ENCODE measurements around the gene TBXAS1.

TBXAS1 gene

GRCh38 chr7:139973101-139974050 lies 144.3 kb downstream of the TBXAS1 start:
- ATAC-seq (ENCODE audit: low read depth) (no peak), DNase-seq (ENCODE audit: low spot score) (no peak)
- TF ChIP-seq, protein P1, sequence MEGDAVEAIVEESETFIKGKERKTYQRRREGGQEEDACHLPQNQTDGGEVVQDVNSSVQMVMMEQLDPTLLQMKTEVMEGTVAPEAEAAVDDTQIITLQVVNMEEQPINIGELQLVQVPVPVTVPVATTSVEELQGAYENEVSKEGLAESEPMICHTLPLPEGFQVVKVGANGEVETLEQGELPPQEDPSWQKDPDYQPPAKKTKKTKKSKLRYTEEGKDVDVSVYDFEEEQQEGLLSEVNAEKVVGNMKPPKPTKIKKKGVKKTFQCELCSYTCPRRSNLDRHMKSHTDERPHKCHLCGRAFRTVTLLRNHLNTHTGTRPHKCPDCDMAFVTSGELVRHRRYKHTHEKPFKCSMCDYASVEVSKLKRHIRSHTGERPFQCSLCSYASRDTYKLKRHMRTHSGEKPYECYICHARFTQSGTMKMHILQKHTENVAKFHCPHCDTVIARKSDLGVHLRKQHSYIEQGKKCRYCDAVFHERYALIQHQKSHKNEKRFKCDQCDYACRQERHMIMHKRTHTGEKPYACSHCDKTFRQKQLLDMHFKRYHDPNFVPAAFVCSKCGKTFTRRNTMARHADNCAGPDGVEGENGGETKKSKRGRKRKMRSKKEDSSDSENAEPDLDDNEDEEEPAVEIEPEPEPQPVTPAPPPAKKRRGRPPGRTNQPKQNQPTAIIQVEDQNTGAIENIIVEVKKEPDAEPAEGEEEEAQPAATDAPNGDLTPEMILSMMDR (IDR thresholded peaks at IDR 0.05; ENCODE audit: poor library complexity, severe bottlenecking), result no peak
- Histone ChIP-seq H3K27ac (ENCODE audit: poor library complexity, severe bottlenecking) (no peak overlapping the region), H3K4me3 (ENCODE audit: severe bottlenecking) (no peak overlapping the region), H3K4me1 (ENCODE audit: insufficient read depth, poor library complexity, severe bottlenecking) (no peaks in the 10 kb centered on the region), H3K9me3 (ENCODE audit: severe bottlenecking) (no peaks in the 10 kb centered on the region), H3K27me3 (ENCODE audit: insufficient read depth, poor library complexity, severe bottlenecking) (no peaks in the 10 kb centered on the region), H3K36me3 (ENCODE audit: low read depth) (no peaks in the 10 kb centered on the region)

- Histone ChIP-seq H3K27ac (ENCODE audit: poor library complexity, severe bottlenecking) (no peak overlapping the region), H3K4me1 (ENCODE audit: insufficient read depth, poor library complexity, severe bottlenecking) (no peaks in the 10 kb centered on the region), H3K27me3 (ENCODE audit: insufficient read depth, poor library complexity, severe bottlenecking) (no peaks in the 10 kb centered on the region), H3K9me3 (ENCODE audit: severe bottlenecking) (no peaks in the 10 kb centered on the region), H3K36me3 (ENCODE audit: low read depth) (no peaks in the 10 kb centered on the region), H3K4me3 (ENCODE audit: severe bottlenecking) (no peak overlapping the region)
- TF ChIP-seq, protein P1 (IDR thresholded peaks at IDR 0.05; ENCODE audit: poor library complexity, severe bottlenecking), result no peak
- no peak for DNase-seq (ENCODE audit: low spot score)
- no peak for ATAC-seq (ENCODE audit: low read depth)
These were observed 145.2 kb downstream of the TBXAS1 start for GRCh38 chr7:139974179-139974811.

- TF ChIP-seq, protein P1 (IDR thresholded peaks at IDR 0.05; ENCODE audit: poor library complexity, severe bottlenecking), result no peak
- no peaks in the 10 kb centered on the region for H3K27me3 ChIP-seq (ENCODE audit: insufficient read depth, poor library complexity, severe bottlenecking)
- no peaks in the 10 kb centered on the region for H3K36me3 ChIP-seq (ENCODE audit: low read depth)
- H3K9me3 ChIP-seq (ENCODE audit: severe bottlenecking), result no peaks in the 10 kb centered on the region
- DNase-seq (ENCODE audit: low spot score) (no peak), ATAC-seq (ENCODE audit: low read depth) (no peak)
- H3K27ac ChIP-seq (ENCODE audit: poor library complexity, severe bottlenecking), result no peak overlapping the region
- no peaks in the 10 kb centered on the region for H3K4me1 ChIP-seq (ENCODE audit: insufficient read depth, poor library complexity, severe bottlenecking)
- no peak overlapping the region for H3K4me3 ChIP-seq (ENCODE audit: severe bottlenecking)
These were observed 147.2 kb downstream of the TBXAS1 start for GRCh38 chr7:139976055-139976837.

- DNase-seq (ENCODE audit: low spot score) (no peak), ATAC-seq (ENCODE audit: low read depth) (no peak)
- H3K27me3 ChIP-seq (ENCODE audit: insufficient read depth, poor library complexity, severe bottlenecking), result no peaks in the 10 kb centered on the region
- no peaks in the 10 kb centered on the region for H3K9me3 ChIP-seq (ENCODE audit: severe bottlenecking)
- no peaks in the 10 kb centered on the region for H3K4me1 ChIP-seq (ENCODE audit: insufficient read depth, poor library complexity, severe bottlenecking)
- H3K27ac ChIP-seq (ENCODE audit: poor library complexity, severe bottlenecking), result no peak overlapping the region
- H3K4me3 ChIP-seq (ENCODE audit: severe bottlenecking), result no peak overlapping the region
- TF ChIP-seq, protein P1 (IDR thresholded peaks at IDR 0.05; ENCODE audit: poor library complexity, severe bottlenecking), result no peak
- no peaks in the 10 kb centered on the region for H3K36me3 ChIP-seq (ENCODE audit: low read depth)
These were observed 148.0 kb downstream of the TBXAS1 start for GRCh38 chr7:139976838-139977656.

All from RWPE2 (cell line).